ENCODE results near the gene ERAP2. TPM values are rescaled to one million over a fixed set of nuclear protein-coding genes. Genes with fewer than 3 reads are reported as not detected.
A peak's percentile ranks its signal among the peaks of the same experiment; 100 is the strongest.

Gene ERAP2
- total and polyA plus RNA-seq, 10 of the 15 experiments (the other 5 are each of a cell fraction or from before 2014, with no cell fraction given), result 4.0 to 28.7 (median 11.7) TPM

GRCh38 chr5:96936431-96937320 is 60.4 kb downstream of the ERAP2 start (continued):
- TF ChIP-seq, protein P1, sequence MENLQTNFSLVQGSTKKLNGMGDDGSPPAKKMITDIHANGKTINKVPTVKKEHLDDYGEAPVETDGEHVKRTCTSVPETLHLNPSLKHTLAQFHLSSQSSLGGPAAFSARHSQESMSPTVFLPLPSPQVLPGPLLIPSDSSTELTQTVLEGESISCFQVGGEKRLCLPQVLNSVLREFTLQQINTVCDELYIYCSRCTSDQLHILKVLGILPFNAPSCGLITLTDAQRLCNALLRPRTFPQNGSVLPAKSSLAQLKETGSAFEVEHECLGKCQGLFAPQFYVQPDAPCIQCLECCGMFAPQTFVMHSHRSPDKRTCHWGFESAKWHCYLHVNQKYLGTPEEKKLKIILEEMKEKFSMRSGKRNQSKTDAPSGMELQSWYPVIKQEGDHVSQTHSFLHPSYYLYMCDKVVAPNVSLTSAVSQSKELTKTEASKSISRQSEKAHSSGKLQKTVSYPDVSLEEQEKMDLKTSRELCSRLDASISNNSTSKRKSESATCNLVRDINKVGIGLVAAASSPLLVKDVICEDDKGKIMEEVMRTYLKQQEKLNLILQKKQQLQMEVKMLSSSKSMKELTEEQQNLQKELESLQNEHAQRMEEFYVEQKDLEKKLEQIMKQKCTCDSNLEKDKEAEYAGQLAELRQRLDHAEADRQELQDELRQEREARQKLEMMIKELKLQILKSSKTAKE (IDR thresholded peaks at IDR 0.05; ENCODE audit: low read depth, poor library complexity, severe bottlenecking), result peak; percentile 12
- peak; percentile 24; the same call in 1 of the 2 replicates for TF ChIP-seq SPI1 (IDR thresholded peaks at IDR 0.05; ENCODE audit: borderline replicate concordance, insufficient read depth, low read depth, low read length)
- peak; percentile 54; the same call in 1 of the 2 replicates for TF ChIP-seq NR2F1 (conservative IDR thresholded peaks at IDR 0.05)
- TF ChIP-seq E4F1 (IDR thresholded peaks at IDR 0.05; ENCODE audit: borderline replicate concordance, partially characterized antibody), result no peak
- no peak for TF ChIP-seq TCF12 (IDR thresholded peaks at IDR 0.05; ENCODE audit: low read depth, low read length)
- TF ChIP-seq BHLHE40 (IDR thresholded peaks at IDR 0.05; ENCODE audit: borderline replicate concordance in 1 of 2, low read depth in 2 of 2, low read length in 1 of 2), result peak in 1 of 2 experiments; percentile 42; a peak in 1 of 4 replicates
- TF ChIP-seq POLR2AphosphoS2 (IDR thresholded peaks at IDR 0.05; ENCODE audit: low read depth, low read length), result peak; percentile 51; the same call in 1 of the 2 replicates
- TF ChIP-seq, protein P2, sequence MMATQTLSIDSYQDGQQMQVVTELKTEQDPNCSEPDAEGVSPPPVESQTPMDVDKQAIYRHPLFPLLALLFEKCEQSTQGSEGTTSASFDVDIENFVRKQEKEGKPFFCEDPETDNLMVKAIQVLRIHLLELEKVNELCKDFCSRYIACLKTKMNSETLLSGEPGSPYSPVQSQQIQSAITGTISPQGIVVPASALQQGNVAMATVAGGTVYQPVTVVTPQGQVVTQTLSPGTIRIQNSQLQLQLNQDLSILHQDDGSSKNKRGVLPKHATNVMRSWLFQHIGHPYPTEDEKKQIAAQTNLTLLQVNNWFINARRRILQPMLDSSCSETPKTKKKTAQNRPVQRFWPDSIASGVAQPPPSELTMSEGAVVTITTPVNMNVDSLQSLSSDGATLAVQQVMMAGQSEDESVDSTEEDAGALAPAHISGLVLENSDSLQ (IDR thresholded peaks at IDR 0.05), result peak; percentile 70
- TF ChIP-seq LARP7 (IDR thresholded peaks at IDR 0.05), result peak; percentile 20; the same call in 1 of the 2 replicates
- TF ChIP-seq ZNF24 (IDR thresholded peaks at IDR 0.05), result no peak
- no peak for TF ChIP-seq PML (IDR thresholded peaks at IDR 0.05; ENCODE audit: low read length)
- TF ChIP-seq, protein P3, sequence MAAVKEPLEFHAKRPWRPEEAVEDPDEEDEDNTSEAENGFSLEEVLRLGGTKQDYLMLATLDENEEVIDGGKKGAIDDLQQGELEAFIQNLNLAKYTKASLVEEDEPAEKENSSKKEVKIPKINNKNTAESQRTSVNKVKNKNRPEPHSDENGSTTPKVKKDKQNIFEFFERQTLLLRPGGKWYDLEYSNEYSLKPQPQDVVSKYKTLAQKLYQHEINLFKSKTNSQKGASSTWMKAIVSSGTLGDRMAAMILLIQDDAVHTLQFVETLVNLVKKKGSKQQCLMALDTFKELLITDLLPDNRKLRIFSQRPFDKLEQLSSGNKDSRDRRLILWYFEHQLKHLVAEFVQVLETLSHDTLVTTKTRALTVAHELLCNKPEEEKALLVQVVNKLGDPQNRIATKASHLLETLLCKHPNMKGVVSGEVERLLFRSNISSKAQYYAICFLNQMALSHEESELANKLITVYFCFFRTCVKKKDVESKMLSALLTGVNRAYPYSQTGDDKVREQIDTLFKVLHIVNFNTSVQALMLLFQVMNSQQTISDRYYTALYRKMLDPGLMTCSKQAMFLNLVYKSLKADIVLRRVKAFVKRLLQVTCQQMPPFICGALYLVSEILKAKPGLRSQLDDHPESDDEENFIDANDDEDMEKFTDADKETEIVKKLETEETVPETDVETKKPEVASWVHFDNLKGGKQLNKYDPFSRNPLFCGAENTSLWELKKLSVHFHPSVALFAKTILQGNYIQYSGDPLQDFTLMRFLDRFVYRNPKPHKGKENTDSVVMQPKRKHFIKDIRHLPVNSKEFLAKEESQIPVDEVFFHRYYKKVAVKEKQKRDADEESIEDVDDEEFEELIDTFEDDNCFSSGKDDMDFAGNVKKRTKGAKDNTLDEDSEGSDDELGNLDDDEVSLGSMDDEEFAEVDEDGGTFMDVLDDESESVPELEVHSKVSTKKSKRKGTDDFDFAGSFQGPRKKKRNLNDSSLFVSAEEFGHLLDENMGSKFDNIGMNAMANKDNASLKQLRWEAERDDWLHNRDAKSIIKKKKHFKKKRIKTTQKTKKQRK (IDR thresholded peaks at IDR 0.05; ENCODE audit: low read depth, low read length), result no peak
- TF ChIP-seq CBFB (IDR thresholded peaks at IDR 0.05; ENCODE audit: low read depth), result no peak
- TF ChIP-seq TAF1 (IDR thresholded peaks at IDR 0.05; ENCODE audit: borderline replicate concordance, low read depth, low read length), result no peak
- peak; percentile 54 for TF ChIP-seq POLR2A (IDR thresholded peaks at IDR 0.05; ENCODE audit: low read depth, low read length)
- TF ChIP-seq SIN3A (IDR thresholded peaks at IDR 0.05; ENCODE audit: low read depth, low read length), result peak; percentile 67; the same call in 1 of the 2 replicates
- TF ChIP-seq MAX (IDR thresholded peaks at IDR 0.05; ENCODE audit: low read depth, low read length), result peak; percentile 46; the same call in 1 of the 2 replicates
- TF ChIP-seq IRF3 (IDR thresholded peaks at IDR 0.05), result no peak

All from GM12878 (cell line).